ENCODE results near the gene RSU1. TPM values are rescaled to one million over a fixed set of nuclear protein-coding genes. Genes with fewer than 3 reads are reported as not detected.

RSU1 gene
- total RNA-seq, 4 donors from 2014 or later: 28.7 to 50.9 (median 43.0) TPM

DNA sequence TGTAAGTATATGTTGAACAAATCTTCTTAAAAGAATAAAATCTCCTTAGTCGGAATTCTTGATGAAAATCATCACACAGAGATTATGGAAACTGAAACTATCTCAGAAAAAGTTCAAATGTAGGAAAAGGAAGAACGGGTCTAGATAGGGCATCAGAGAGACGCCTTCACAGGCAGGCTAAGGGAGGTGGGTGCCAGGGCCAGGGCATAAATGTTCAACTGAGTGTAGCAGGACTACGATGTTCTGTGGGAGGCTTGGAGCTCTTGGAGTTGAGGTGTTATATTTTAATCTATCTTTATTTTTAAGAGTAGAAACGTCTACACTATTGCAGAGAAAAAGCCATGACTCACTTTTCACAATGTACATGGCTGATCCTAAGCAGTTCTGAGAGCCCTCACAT lies 101.2 kb downstream of the RSU1 start:
- H3K4me3 ChIP-seq (ENCODE audit: low read depth, poor library complexity, severe bottlenecking): no peak overlapping the region
- WGBS, 2 donors: 93 to 94% methylated on average over 5 of the region's 5 CpGs
- intact Hi-C loops (cut with DNase I; ENCODE audit: low total_unique reads): no loop called here
- no peak for DNase-seq (ENCODE audit: low spot score in 2 of 2)
- TF ChIP-seq POLR2A (IDR thresholded peaks at IDR 0.05): no peak
- TF ChIP-seq, protein P1, sequence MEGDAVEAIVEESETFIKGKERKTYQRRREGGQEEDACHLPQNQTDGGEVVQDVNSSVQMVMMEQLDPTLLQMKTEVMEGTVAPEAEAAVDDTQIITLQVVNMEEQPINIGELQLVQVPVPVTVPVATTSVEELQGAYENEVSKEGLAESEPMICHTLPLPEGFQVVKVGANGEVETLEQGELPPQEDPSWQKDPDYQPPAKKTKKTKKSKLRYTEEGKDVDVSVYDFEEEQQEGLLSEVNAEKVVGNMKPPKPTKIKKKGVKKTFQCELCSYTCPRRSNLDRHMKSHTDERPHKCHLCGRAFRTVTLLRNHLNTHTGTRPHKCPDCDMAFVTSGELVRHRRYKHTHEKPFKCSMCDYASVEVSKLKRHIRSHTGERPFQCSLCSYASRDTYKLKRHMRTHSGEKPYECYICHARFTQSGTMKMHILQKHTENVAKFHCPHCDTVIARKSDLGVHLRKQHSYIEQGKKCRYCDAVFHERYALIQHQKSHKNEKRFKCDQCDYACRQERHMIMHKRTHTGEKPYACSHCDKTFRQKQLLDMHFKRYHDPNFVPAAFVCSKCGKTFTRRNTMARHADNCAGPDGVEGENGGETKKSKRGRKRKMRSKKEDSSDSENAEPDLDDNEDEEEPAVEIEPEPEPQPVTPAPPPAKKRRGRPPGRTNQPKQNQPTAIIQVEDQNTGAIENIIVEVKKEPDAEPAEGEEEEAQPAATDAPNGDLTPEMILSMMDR (IDR thresholded peaks at IDR 0.05): no peak

DNA sequence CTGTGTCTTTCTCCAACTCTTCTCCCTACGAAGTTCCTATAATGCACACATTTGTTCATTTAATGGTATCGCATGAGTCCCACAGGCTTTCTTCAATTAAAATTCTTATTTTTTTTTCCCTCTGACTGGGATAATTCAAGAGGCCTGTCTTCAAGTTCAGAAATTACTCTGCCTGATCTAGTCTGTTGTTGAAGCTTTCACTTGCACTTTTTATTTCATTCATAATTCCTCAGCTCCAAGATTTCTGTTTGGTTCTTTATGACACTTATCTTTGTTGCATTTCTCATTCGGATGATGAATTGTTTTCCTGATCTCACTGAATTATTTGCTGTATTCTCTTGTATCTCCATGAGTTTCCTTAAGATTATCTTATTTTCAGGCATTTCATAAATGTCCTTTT lies 103.9 kb downstream of the RSU1 start:
- no peak for DNase-seq (ENCODE audit: low spot score in 2 of 2)
- TF ChIP-seq POLR2A (IDR thresholded peaks at IDR 0.05): no peak
- TF ChIP-seq, protein P1 (IDR thresholded peaks at IDR 0.05): no peak

DNA sequence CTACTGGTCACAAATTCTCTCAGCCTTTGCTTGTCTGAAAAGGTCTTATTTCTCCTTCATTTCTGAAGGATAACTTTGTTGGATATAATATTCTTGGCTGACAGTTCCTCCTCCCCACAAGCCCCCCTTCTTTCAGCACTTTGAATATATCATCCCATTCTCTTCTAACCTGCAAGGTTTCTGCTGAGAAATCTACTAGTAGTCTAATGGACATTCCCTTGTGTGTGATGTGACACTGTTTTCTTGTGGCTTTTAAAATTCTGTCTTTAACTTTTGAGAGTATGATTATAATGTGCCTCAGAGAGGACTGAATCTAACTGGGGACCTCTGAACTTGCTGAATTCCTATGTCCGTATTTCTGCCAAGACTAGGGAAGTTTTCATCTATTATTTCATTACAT lies 104.3 kb downstream of the RSU1 start:
- WGBS, 2 donors: 97 to 100% methylated on average over 1 of the region's 1 CpG
- TF ChIP-seq, protein P1 (IDR thresholded peaks at IDR 0.05): no peak
- no peak for TF ChIP-seq POLR2A (IDR thresholded peaks at IDR 0.05)
- H3K4me3 ChIP-seq (ENCODE audit: low read depth, poor library complexity, severe bottlenecking): no peak overlapping the region
- no peak for DNase-seq (ENCODE audit: low spot score in 2 of 2)
- intact Hi-C loops (cut with DNase I; ENCODE audit: low total_unique reads): no loop called here

More for the DNA sequence above, 103.9 kb downstream of the RSU1 start:
- WGBS, 2 donors: 98 to 99% methylated on average over 3 of the region's 3 CpGs
- intact Hi-C loops (cut with DNase I; ENCODE audit: low total_unique reads): no loop called here
- H3K4me3 ChIP-seq (ENCODE audit: low read depth, poor library complexity, severe bottlenecking): no peak overlapping the region

DNA sequence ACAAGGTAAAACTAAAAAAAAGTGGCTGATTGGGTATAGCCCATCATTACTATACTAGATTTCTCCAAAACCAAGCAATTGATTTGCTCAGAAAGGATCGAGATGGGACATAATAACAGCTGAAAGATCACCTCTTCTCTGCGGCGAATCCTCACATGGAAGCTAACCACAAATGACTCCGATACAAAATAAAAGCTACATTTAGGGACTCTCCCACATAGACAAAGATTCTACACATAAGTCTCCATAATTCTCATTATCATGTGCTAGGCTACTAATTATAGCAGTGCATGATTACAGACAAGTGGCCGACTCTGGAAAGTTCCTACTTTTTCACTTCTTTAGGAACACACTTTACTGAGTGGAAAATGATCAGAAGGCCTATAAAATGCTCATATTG lies 116.9 kb downstream of the RSU1 start:
- TF ChIP-seq, protein P1 (IDR thresholded peaks at IDR 0.05): no peak
- 89 to 90% methylated on average over 5 of the region's 5 CpGs for WGBS, 2 donors
- intact Hi-C loops (cut with DNase I; ENCODE audit: low total_unique reads): no loop called here
- H3K4me3 ChIP-seq (ENCODE audit: low read depth, poor library complexity, severe bottlenecking): no peak overlapping the region
- no peak for DNase-seq (ENCODE audit: low spot score in 2 of 2)

DNA sequence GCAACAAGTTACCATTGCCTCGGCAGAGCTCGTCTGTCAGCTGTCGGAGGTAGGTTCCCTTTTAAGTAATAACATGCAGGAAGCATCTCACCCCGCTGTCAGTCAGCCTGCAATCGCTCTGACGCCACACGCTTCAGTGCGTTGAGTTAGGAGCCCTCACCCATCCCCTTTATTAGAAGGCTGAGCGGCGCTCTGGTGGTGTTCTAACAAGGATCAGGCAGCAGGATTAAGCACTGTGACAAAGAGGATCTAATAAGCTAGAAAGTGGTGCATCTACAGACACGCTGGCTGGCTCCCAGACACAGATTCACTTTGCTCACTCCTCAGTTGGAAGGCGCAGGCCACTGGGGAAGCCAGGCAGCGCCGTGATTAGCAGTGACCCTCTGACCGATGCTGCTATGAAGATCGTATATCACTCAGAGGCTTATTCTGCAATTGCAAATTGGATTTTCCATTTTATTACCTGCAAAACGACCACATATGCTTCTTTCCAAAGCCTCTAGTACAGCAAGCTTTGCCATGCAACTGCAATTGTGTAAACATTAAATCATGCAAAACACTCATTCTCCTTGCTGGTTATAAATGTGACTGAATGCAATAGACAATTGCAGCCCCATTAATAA lies 117.7 kb downstream of the RSU1 start:
- WGBS, 2 donors: 77 to 79% methylated on average over 17 of the region's 17 CpGs
- TF ChIP-seq, protein P1 (IDR thresholded peaks at IDR 0.05): no peak
- no peak for TF ChIP-seq POLR2A (IDR thresholded peaks at IDR 0.05)
- intact Hi-C loops (cut with DNase I; ENCODE audit: low total_unique reads): loop anchor here (5.0 kb wide), 1 partner anchor 1298 kb away; no protein-coding TSS in a partner anchor
- no peak for DNase-seq (ENCODE audit: low spot score in 2 of 2)
- no peak overlapping the region for H3K4me3 ChIP-seq (ENCODE audit: low read depth, poor library complexity, severe bottlenecking)

DNA sequence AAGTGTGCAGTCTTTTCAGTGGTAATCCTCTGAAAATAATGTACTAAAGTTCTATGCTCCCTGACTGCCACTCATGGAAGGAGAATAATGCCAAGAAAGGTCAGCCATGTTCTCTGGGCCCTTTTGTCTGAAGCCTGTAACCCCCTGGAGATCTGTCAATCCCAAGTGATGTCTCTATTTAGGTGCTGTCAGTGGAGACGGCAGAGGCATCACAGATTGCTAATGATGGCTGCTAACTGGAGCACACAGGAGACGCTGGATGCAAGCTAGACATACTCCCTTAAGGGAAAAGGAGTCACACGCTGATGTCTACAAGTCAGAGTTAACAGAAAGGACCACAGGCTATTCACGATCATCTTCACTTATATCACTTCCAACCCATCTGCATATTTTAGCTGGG lies 118.8 kb downstream of the RSU1 start:
- no peak overlapping the region for H3K4me3 ChIP-seq (ENCODE audit: low read depth, poor library complexity, severe bottlenecking)
- DNase-seq (ENCODE audit: low spot score in 2 of 2): no peak
- no peak for TF ChIP-seq POLR2A (IDR thresholded peaks at IDR 0.05)
- TF ChIP-seq, protein P1 (IDR thresholded peaks at IDR 0.05): no peak
- 74 to 80% methylated on average over 4 of the region's 4 CpGs for WGBS, 2 donors
- intact Hi-C loops (cut with DNase I; ENCODE audit: low total_unique reads): loop anchor here (5.0 kb wide), 1 partner anchor 1299 kb away; no protein-coding TSS in a partner anchor
